ENCODE data around the gene PTPRR. TPM values are rescaled to one million over a fixed set of nuclear protein-coding genes. Genes with fewer than 3 reads are reported as not detected.

PTPRR gene
- total and polyA plus RNA-seq, 2 donors (not counting 3 experiments of a cell fraction or from before 2014, with no cell fraction given): 0.46 to 1.1 TPM

- Histone ChIP-seq H3K36me3 (ENCODE audit: control insufficient read depth in 2 of 2, extremely low read depth in 1 of 2, insufficient read depth in 2 of 2, low read length in 2 of 2) (peaks cover 28 to 48% of the 10 kb centered on the region in 2 experiments), H2AFZ (ENCODE audit: low read depth, low read length) (no peak overlapping the region), H3K27me3 (ENCODE audit: control insufficient read depth in 2 of 2, insufficient read depth in 2 of 2, low read length in 2 of 2) (no peaks in the 10 kb centered on the region), H3K27ac (ENCODE audit: insufficient read depth, low read depth, low read length) (no peak overlapping the region), H3K4me2 (ENCODE audit: insufficient read depth, low read length) (no peak overlapping the region), H3K4me1 (ENCODE audit: control insufficient read depth, extremely low read depth, insufficient read depth, low read length) (no peaks in the 10 kb centered on the region), H3K79me2 (ENCODE audit: control insufficient read depth, insufficient read depth, low read length) (peaks cover 2% of the 10 kb centered on the region), H3K9me3 (replicated peaks; ENCODE audit: control insufficient read depth, insufficient read depth, low read length) (no peaks in the 10 kb centered on the region), H4K20me1 (replicated peaks; ENCODE audit: control insufficient read depth, extremely low read depth, insufficient read depth, low read length) (no peaks in the 10 kb centered on the region), H3K9ac (replicated peaks; ENCODE audit: extremely low read depth, insufficient read depth, low read length) (no peak overlapping the region), H3K9me1 (replicated peaks; ENCODE audit: control insufficient read depth, extremely low read depth, insufficient read depth, low read length) (no peaks in the 10 kb centered on the region), H3K4me3 (replicated peaks in 1 of 3; ENCODE audit: insufficient read depth in 1 of 3, low read depth in 1 of 3, low read length in 3 of 3) (no peak overlapping the region)
- TF ChIP-seq JUN (IDR thresholded peaks at IDR 0.05; ENCODE audit: borderline replicate concordance, insufficient read depth, insufficient read length, low read depth) (no peak), MYC (IDR thresholded peaks at IDR 0.05; ENCODE audit: low read depth, low read length) (no peak), GATA2 (IDR thresholded peaks at IDR 0.05; ENCODE audit: insufficient read depth, insufficient read length, low read depth, low read length) (no peak), FOS (IDR thresholded peaks at IDR 0.05; ENCODE audit: borderline replicate concordance, insufficient read depth, low read length) (no peak), EZH2 (IDR thresholded peaks at IDR 0.05; ENCODE audit: borderline replicate concordance, low read depth, low read length, severe bottlenecking) (no peak), POLR2AphosphoS5 (IDR thresholded peaks at IDR 0.05; ENCODE audit: insufficient read depth, low read depth, low read length) (no peak), POLR2A (IDR thresholded peaks at IDR 0.05; ENCODE audit: low read depth, low read length) (no peak), MAX (IDR thresholded peaks at IDR 0.05; ENCODE audit: insufficient read depth, insufficient read length) (no peak), CTCF (IDR thresholded peaks at IDR 0.05; ENCODE audit: extremely low read depth in 1 of 2, insufficient read depth in 1 of 2, low read depth in 1 of 2, low read length in 2 of 2) (no peak)
- intact Hi-C loops (cut with micrococcal nuclease) (loop anchor here (1.0 to 2.0 kb wide), 5 partner anchors 20 to 129 kb away; partner anchors contain the start of gene PTPRB), dilution Hi-C loops (cut with MboI; ENCODE audit: extremely low pct_ligation_motif_present, low sequenced_read_pairs) (no loop called here)
- DNase-seq (ENCODE audit: low read depth, low spot score): peak; percentile 33
- CTCF ChIA-PET: interaction anchor here (0.6 to 6.8 kb wide), 29 partner anchors 8 to 1155 kb away, joined by 3 to 119 read pairs (median 4); no protein-coding TSS in a partner anchor
- no peak for FAIRE-seq
- POLR2A ChIA-PET: interaction anchor here (0.6 to 0.7 kb wide), 2 partner anchors 91 to 743 kb away, joined by 3 to 6 read pairs; no protein-coding TSS in a partner anchor
- BruUV-seq (replicated peaks): no TSS peak
Measured at GRCh38 chr12:70590549-70591226, 329.9 kb downstream of the PTPRR start.
